ENCODE measurements around the gene KIAA1328. TPM values are rescaled to one million over a fixed set of nuclear protein-coding genes. Genes with fewer than 3 reads are reported as not detected.
"Not testable (repeated sequence)": the region's sequence is repeated elsewhere in the genome, so short reads cannot be mapped to it uniquely, and the experiment has no call there.

The KIAA1328 gene
- total RNA-seq, 1 experiment from 2014 or later, result 15.5 TPM

DNA sequence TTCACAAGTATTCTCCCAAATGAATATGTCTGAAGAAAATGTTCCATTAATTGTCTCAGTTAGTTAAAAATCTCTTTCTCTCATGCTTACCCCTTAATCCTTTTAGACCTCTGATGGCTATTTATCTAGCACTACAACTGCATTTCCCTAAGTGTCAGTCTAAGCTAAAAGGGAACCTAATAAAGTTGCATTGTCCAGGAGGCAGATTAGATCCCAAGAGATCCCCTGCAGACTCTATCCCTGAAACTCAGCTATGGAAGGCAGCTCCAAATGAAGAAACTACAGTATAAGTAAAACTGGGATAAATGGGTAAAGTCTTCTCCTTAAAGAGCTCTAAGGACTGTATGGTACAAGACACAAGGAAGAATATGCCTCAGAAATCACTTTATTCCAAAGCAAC is 12.8 kb upstream of the KIAA1328 start:
- not testable (repeated sequence) for H3K9me2 ChIP-seq (replicated peaks; ENCODE audit: insufficient read depth, low read length); H4K20me1 ChIP-seq (ENCODE audit: insufficient read depth, low read depth, low read length); H3K36me3 ChIP-seq (ENCODE audit: insufficient read depth, low read length); H3K9me3 ChIP-seq (ENCODE audit: low read length); H3K4me2 ChIP-seq (ENCODE audit: low read depth, low read length, poor library complexity, severe bottlenecking); H2AFZ ChIP-seq (ENCODE audit: low read length); DNase-seq; H3K4me1 ChIP-seq (ENCODE audit: low read length); H3K9ac ChIP-seq (ENCODE audit: low read length); H3K27me3 ChIP-seq (ENCODE audit: low read length); H3K4me3 ChIP-seq (ENCODE audit: low read length); H3K27ac ChIP-seq (ENCODE audit: low read length)
- peaks cover 20% of the 10 kb centered on the region for H3K79me2 ChIP-seq (ENCODE audit: low read length)

DNA sequence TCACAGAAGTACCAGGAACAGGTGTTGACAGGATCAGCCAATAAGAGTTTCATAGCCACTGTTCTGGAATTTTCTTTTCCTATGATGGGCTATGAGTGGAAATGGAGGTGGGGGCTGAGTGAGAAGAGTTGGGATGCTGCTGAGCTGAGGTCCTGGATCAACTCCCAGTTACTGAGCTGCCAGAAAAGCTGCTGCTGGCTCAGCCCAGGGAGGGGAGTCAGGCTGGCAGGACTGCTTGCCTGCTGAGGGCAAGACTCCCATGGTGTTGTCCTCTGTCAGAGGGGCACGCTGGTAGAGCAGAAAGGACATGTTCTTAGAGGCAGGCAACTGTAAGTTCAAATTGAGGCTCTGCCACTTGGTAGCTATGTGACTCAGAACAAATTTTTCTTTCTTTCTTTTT is 11.9 kb upstream of the KIAA1328 start:
- Histone ChIP-seq H3K79me2 (ENCODE audit: low read length) (peaks cover 29% of the 10 kb centered on the region), H3K9me3 (ENCODE audit: low read length) (no peaks in the 10 kb centered on the region), H3K4me2 (ENCODE audit: low read depth, low read length, poor library complexity, severe bottlenecking) (no peak overlapping the region), H3K9me2 (replicated peaks; ENCODE audit: insufficient read depth, low read length) (no peaks in the 10 kb centered on the region), H3K4me1 (ENCODE audit: low read length) (no peaks in the 10 kb centered on the region), H3K27ac (ENCODE audit: low read length) (no peak overlapping the region), H3K4me3 (ENCODE audit: low read length) (no peak overlapping the region), H2AFZ (ENCODE audit: low read length) (no peak overlapping the region), H3K36me3 (ENCODE audit: insufficient read depth, low read length) (peaks cover 4% of the 10 kb centered on the region; the same call in 1 of the 2 replicates), H3K27me3 (ENCODE audit: low read length) (no peaks in the 10 kb centered on the region), H4K20me1 (ENCODE audit: insufficient read depth, low read depth, low read length) (no peaks in the 10 kb centered on the region), H3K9ac (ENCODE audit: low read length) (no peak overlapping the region)
- no peak for DNase-seq

DNA sequence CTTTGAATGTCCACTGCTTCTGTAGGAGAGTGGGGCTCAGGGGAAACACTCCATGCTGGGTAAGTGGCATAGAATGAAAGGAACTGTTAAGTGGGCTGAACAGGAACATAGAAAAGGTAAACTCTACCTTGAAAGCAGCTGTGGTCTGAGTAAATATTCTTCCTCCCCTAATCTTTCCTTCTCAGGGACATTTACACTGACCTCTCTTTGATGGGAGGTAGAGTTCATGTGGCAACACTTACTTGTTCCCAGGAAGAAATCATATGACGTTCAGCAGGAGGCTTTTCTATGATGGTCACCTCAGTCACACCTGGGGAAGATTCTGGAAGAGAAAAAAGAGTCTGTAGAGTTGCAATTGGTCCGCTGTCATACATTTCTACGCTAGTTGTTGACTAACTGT is 10.3 kb upstream of the KIAA1328 start:
- no peaks in the 10 kb centered on the region for H3K4me1 ChIP-seq (ENCODE audit: low read length)
- H3K9me2 ChIP-seq (replicated peaks; ENCODE audit: insufficient read depth, low read length), result no peaks in the 10 kb centered on the region
- no peak overlapping the region for H3K27ac ChIP-seq (ENCODE audit: low read length)
- H3K27me3 ChIP-seq (ENCODE audit: low read length), result no peaks in the 10 kb centered on the region
- H3K4me3 ChIP-seq (ENCODE audit: low read length), result no peak overlapping the region
- H3K36me3 ChIP-seq (ENCODE audit: insufficient read depth, low read length), result peaks cover 6% of the 10 kb centered on the region; the same call in 1 of the 2 replicates
- H3K4me2 ChIP-seq (ENCODE audit: low read depth, low read length, poor library complexity, severe bottlenecking), result no peak overlapping the region
- H3K9me3 ChIP-seq (ENCODE audit: low read length), result no peaks in the 10 kb centered on the region
- no peak for DNase-seq
- H3K9ac ChIP-seq (ENCODE audit: low read length), result no peak overlapping the region
- no peak overlapping the region for H2AFZ ChIP-seq (ENCODE audit: low read length)
- peaks cover 39% of the 10 kb centered on the region for H3K79me2 ChIP-seq (ENCODE audit: low read length)
- no peaks in the 10 kb centered on the region for H4K20me1 ChIP-seq (ENCODE audit: insufficient read depth, low read depth, low read length)

DNA sequence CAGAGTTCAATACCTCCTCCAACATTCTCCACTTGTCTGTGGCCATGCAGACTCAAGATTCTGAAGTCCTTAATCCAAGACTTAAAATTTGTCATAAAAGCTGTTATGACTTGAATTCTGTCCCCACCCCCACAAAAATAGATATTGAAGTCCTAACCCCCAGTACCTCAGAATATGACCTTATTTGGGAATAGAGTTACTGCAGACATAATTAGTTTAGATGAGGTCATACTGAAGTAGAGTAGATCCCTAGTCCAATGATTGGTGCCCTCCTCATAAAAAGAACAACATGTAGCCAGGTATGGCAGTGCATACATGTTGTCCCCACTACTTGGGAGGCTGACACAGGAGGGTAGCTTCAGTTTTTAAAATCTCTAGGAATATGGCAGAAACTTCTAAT is 9.3 kb upstream of the KIAA1328 start:
- no peak overlapping the region for H3K4me2 ChIP-seq (ENCODE audit: low read depth, low read length, poor library complexity, severe bottlenecking)
- H3K9ac ChIP-seq (ENCODE audit: low read length), result no peak overlapping the region
- H3K4me3 ChIP-seq (ENCODE audit: low read length), result no peak overlapping the region
- no peaks in the 10 kb centered on the region for H3K9me2 ChIP-seq (replicated peaks; ENCODE audit: insufficient read depth, low read length)
- H3K27ac ChIP-seq (ENCODE audit: low read length), result no peak overlapping the region
- H2AFZ ChIP-seq (ENCODE audit: low read length), result no peak overlapping the region
- H3K79me2 ChIP-seq (ENCODE audit: low read length), result peaks cover 44% of the 10 kb centered on the region
- H3K36me3 ChIP-seq (ENCODE audit: insufficient read depth, low read length), result peaks cover 15% of the 10 kb centered on the region; the same call in 1 of the 2 replicates
- no peak for DNase-seq
- no peaks in the 10 kb centered on the region for H3K27me3 ChIP-seq (ENCODE audit: low read length)
- H3K4me1 ChIP-seq (ENCODE audit: low read length), result no peaks in the 10 kb centered on the region
- no peaks in the 10 kb centered on the region for H4K20me1 ChIP-seq (ENCODE audit: insufficient read depth, low read depth, low read length)
- H3K9me3 ChIP-seq (ENCODE audit: low read length), result no peaks in the 10 kb centered on the region

DNA sequence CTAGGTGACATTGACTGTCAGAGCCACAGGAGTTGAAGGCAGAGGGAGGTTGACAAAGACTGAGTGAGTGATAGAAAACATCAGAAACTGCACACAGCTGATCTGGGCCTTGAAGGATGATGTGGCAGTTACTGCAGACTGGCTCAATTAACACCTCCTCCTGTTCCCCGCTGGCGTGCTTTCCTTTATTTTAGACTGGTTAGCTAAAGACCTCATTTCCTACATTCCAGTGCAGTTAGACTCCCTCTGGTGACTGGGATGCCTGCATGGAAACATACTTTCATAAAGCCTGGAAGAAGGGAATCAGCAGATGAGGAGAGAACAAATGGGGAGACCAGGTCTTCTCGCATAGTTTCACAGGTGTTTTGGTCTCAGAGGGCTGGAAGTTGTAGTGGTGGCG is 7.2 kb upstream of the KIAA1328 start:
- no peaks in the 10 kb centered on the region for H3K9me2 ChIP-seq (replicated peaks; ENCODE audit: insufficient read depth, low read length)
- no peaks in the 10 kb centered on the region for H4K20me1 ChIP-seq (ENCODE audit: insufficient read depth, low read depth, low read length)
- no peaks in the 10 kb centered on the region for H3K4me1 ChIP-seq (ENCODE audit: low read length)
- no peak overlapping the region for H3K4me2 ChIP-seq (ENCODE audit: low read depth, low read length, poor library complexity, severe bottlenecking)
- no peak overlapping the region for H3K9ac ChIP-seq (ENCODE audit: low read length)
- no peaks in the 10 kb centered on the region for H3K9me3 ChIP-seq (ENCODE audit: low read length)
- H3K27ac ChIP-seq (ENCODE audit: low read length), result no peak overlapping the region
- H3K27me3 ChIP-seq (ENCODE audit: low read length), result no peaks in the 10 kb centered on the region
- H3K79me2 ChIP-seq (ENCODE audit: low read length), result peaks cover 64% of the 10 kb centered on the region
- DNase-seq, result no peak
- H2AFZ ChIP-seq (ENCODE audit: low read length), result no peak overlapping the region
- peaks cover 21% of the 10 kb centered on the region; the same call in 1 of the 2 replicates for H3K36me3 ChIP-seq (ENCODE audit: insufficient read depth, low read length)
- H3K4me3 ChIP-seq (ENCODE audit: low read length), result no peak overlapping the region

DNA sequence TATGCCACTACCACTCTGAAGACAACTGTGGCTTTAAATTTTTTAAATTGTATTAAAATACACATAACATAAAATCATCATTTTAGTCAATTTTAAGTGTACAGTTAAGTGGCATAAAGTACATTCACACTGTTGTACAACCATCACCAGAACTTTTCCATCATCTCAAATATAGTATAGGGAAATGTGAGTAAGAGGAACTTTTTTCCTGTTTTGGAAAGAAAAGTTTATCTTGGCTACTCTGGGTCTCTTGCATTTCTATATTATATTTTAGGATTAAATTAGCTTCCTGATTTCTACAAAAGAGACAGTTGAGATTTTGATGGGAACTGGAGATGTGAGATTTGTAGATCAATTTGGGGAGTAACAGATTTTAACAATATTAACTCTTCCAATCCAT is 3.4 kb upstream of the KIAA1328 start:
- Histone ChIP-seq H3K4me2 (ENCODE audit: low read depth, low read length, poor library complexity, severe bottlenecking) (no peak overlapping the region), H3K9me2 (replicated peaks; ENCODE audit: insufficient read depth, low read length) (no peaks in the 10 kb centered on the region), H3K36me3 (ENCODE audit: insufficient read depth, low read length) (peaks cover 21% of the 10 kb centered on the region; the same call in 1 of the 2 replicates)

DNA sequence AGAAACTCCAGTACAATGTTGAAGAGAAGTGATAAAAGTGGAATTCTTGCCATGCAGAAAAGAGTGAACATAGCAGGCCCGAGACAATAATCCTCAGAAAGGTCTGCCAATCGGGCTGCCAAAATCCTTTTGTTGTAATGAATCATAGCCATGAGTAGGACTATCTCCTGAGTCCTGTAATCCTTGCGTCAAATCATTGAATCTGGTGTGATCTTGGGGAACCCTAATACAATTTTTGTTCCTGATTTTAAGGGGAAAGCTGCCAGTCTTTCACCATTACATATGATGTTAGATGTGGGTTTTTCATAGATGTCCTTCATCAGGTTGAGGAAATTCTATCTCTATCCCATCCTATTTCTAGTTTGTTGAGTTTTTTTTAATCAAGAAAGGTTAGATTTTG is 2.4 kb upstream of the KIAA1328 start:
- H3K9ac ChIP-seq (ENCODE audit: low read length), result no peak overlapping the region
- H3K36me3 ChIP-seq (ENCODE audit: insufficient read depth, low read length), result peaks cover 21% of the 10 kb centered on the region; the same call in 1 of the 2 replicates
- H4K20me1 ChIP-seq (ENCODE audit: insufficient read depth, low read depth, low read length), result no peaks in the 10 kb centered on the region
- H3K27ac ChIP-seq (ENCODE audit: low read length), result no peak overlapping the region
- H3K79me2 ChIP-seq (ENCODE audit: low read length), result peaks cover 88% of the 10 kb centered on the region
- H3K9me3 ChIP-seq (ENCODE audit: low read length), result no peaks in the 10 kb centered on the region
- H3K4me1 ChIP-seq (ENCODE audit: low read length), result peaks cover 27% of the 10 kb centered on the region
- H3K4me2 ChIP-seq (ENCODE audit: low read depth, low read length, poor library complexity, severe bottlenecking), result no peak overlapping the region
- DNase-seq, result no peak
- no peaks in the 10 kb centered on the region for H3K27me3 ChIP-seq (ENCODE audit: low read length)
- no peak overlapping the region for H3K4me3 ChIP-seq (ENCODE audit: low read length)
- no peak overlapping the region for H2AFZ ChIP-seq (ENCODE audit: low read length)
- H3K9me2 ChIP-seq (replicated peaks; ENCODE audit: insufficient read depth, low read length), result no peaks in the 10 kb centered on the region

More for the DNA sequence above, 3.4 kb upstream of the KIAA1328 start:
- peaks cover 17% of the 10 kb centered on the region for H3K4me1 ChIP-seq (ENCODE audit: low read length)
- no peaks in the 10 kb centered on the region for H3K9me3 ChIP-seq (ENCODE audit: low read length)
- no peak overlapping the region for H3K4me3 ChIP-seq (ENCODE audit: low read length)
- H4K20me1 ChIP-seq (ENCODE audit: insufficient read depth, low read depth, low read length), result no peaks in the 10 kb centered on the region
- H3K27ac ChIP-seq (ENCODE audit: low read length), result no peak overlapping the region
- no peak for DNase-seq
- peaks cover 88% of the 10 kb centered on the region for H3K79me2 ChIP-seq (ENCODE audit: low read length)
- H3K9ac ChIP-seq (ENCODE audit: low read length), result no peak overlapping the region
- H3K27me3 ChIP-seq (ENCODE audit: low read length), result no peaks in the 10 kb centered on the region
- no peak overlapping the region for H2AFZ ChIP-seq (ENCODE audit: low read length)

DNA sequence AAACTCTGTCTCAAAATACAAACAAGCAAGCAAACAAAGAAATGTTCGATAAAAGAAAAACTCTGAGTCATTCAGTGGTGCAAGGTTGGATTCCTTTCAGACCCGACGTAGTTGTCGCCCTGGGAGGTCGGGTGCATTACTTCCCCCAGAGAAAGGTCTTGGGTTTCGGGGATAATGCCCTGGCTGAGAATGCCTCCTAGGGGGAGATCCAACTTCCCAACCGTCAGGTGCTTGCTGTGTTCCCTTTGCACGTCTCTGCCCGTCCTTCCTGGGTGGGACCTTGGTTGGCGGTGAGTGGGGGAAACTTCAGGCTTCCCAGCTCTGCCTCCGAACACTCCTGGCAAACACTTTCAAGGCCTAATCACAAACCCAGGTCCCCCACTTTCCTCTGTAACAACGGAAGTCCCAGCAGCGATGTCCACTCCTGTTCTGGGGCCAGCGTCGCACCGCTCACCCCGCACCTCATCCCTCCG is 734 bp upstream of the KIAA1328 start:
- H2AFZ ChIP-seq (ENCODE audit: low read length), result peak overlapping the region; percentile 73; the same call in 1 of the 2 replicates
- H3K36me3 ChIP-seq (ENCODE audit: insufficient read depth, low read length), result peaks cover 21% of the 10 kb centered on the region; the same call in 1 of the 2 replicates
- peak overlapping the region; percentile 81 for H3K4me3 ChIP-seq (ENCODE audit: low read length)
- H3K4me1 ChIP-seq (ENCODE audit: low read length), result peaks cover 37% of the 10 kb centered on the region
- H4K20me1 ChIP-seq (ENCODE audit: insufficient read depth, low read depth, low read length), result no peaks in the 10 kb centered on the region
- H3K27ac ChIP-seq (ENCODE audit: low read length), result peak overlapping the region; percentile 69
- H3K27me3 ChIP-seq (ENCODE audit: low read length), result no peaks in the 10 kb centered on the region
- H3K9me3 ChIP-seq (ENCODE audit: low read length), result no peaks in the 10 kb centered on the region
- DNase-seq, result peak; percentile 63
- peaks cover 81% of the 10 kb centered on the region for H3K79me2 ChIP-seq (ENCODE audit: low read length)
- H3K9ac ChIP-seq (ENCODE audit: low read length), result peak overlapping the region; percentile 86
- no peaks in the 10 kb centered on the region for H3K9me2 ChIP-seq (replicated peaks; ENCODE audit: insufficient read depth, low read length)
- peak overlapping the region; percentile 85 for H3K4me2 ChIP-seq (ENCODE audit: low read depth, low read length, poor library complexity, severe bottlenecking)
